AG04450 (cell line): Measurements from ENCODE around the gene ARHGAP42. TPM values are rescaled to one million over a fixed set of nuclear protein-coding genes. Genes with fewer than 3 reads are reported as not detected.
A peak's percentile ranks its signal among the peaks of the same experiment; 100 is the strongest.

Experiments used
- CTCF ChIA-PET: fragments of 300-600, 350-600 bp; formaldehyde crosslinking; extraction: SDS; loops from one replicate; lab custom pipeline; 2022; ENCODE audit warnings: antibody characterized with exemption, inconsistent platforms; lab: Charles Lee
- POLR2A ChIA-PET: fragments of 350-600 bp; formaldehyde crosslinking; extraction: SDS; loops from one replicate; lab custom pipeline; 2021; ENCODE audit warnings: antibody characterized with exemption, inconsistent platforms; lab: Yijun Ruan, JAX
- DNase-seq: peaks from one replicate; pipeline ENCODE4 v3.0.0-alpha.2; 2011; ENCODE audit warnings: low read depth, low spot score
- H3K27ac ChIP-seq: one replicate; pipeline ENCODE4 v1.5.1; 2012; ENCODE audit warnings: low read depth, low read length, control low read depth
- H3K27me3 ChIP-seq: one replicate; pipeline ENCODE4 v1.6.0; 2012; ENCODE audit warnings: low read length; ENCODE audit not compliant: control insufficient read depth, insufficient read depth
- H3K4me3 ChIP-seq: 2 replicates; pipeline ENCODE4 v1.5.1; 2011; ENCODE audit warnings: mild to moderate bottlenecking, low read depth, low read length, control low read depth
- H3K9me3 ChIP-seq: 2 replicates; pipeline ENCODE4 v1.5.1; 2012; ENCODE audit warnings: low read length; ENCODE audit not compliant: control insufficient read depth, insufficient read depth
- CTCF ChIP-seq: IDR thresholded peaks from 2 replicates; pipeline ENCODE4 v1.5.1; 2011; ENCODE audit warnings: low read depth, low read length, control low read depth, inconsistent platforms
- polyA plus RNA-seq: library from polyadenylated mRNA; depleted of rRNA; stranded (reverse); fragments of >200 nt; gene quantifications from 2 replicates; pipeline ENCODE4 v1.2.3, GENCODE V29; 2011

Gene ARHGAP42
- polyA plus RNA-seq, 1 experiment: 9.0 TPM

- no peak for DNase-seq
- ChIA-PET CTCF (interaction anchor here (0.6 to 1.1 kb wide), 2 partner anchors 29 to 140 kb away, joined by 3 to 5 read pairs; no protein-coding TSS in a partner anchor), POLR2A (no interaction called here)
- Histone ChIP-seq H3K27me3 (no peaks in the 10 kb centered on the region), H3K4me3 (no peak overlapping the region), H3K9me3 (no peaks in the 10 kb centered on the region), H3K27ac (no peak overlapping the region)
- no peak for TF ChIP-seq CTCF
These were observed 29.8 kb downstream of the ARHGAP42 start for GRCh38 chr11:100716838-100717237.

- H3K27ac ChIP-seq: peak overlapping the region; percentile 35
- no peak for TF ChIP-seq CTCF
- no peaks in the 10 kb centered on the region for H3K27me3 ChIP-seq
- no peak overlapping the region for H3K4me3 ChIP-seq
- POLR2A ChIA-PET: interaction anchor here (1.3 kb wide), 1 partner anchor 24 kb away, joined by 3 read pairs; no protein-coding TSS in a partner anchor
- DNase-seq: no peak
- CTCF ChIA-PET: interaction anchor here (2.6 kb wide), 1 partner anchor 31 kb away, joined by 14 read pairs; no protein-coding TSS in a partner anchor
- H3K9me3 ChIP-seq: no peaks in the 10 kb centered on the region
These were observed 32.3 kb downstream of the ARHGAP42 start for GRCh38 chr11:100719362-100719761.

GRCh38 chr11:100719809-100720221 lies 32.7 kb downstream of the ARHGAP42 start:
- no peak for DNase-seq
- H3K4me3 ChIP-seq: no peak overlapping the region
- CTCF ChIA-PET: interaction anchor here (2.6 kb wide), 1 partner anchor 31 kb away, joined by 14 read pairs; no protein-coding TSS in a partner anchor
- no peaks in the 10 kb centered on the region for H3K27me3 ChIP-seq
- H3K27ac ChIP-seq: peak overlapping the region; percentile 35
- POLR2A ChIA-PET: interaction anchor here (1.3 kb wide), 1 partner anchor 25 kb away, joined by 3 read pairs; no protein-coding TSS in a partner anchor
- no peak for TF ChIP-seq CTCF
- no peaks in the 10 kb centered on the region for H3K9me3 ChIP-seq

- CTCF ChIA-PET: interaction anchor here (0.8 to 0.9 kb wide), 2 partner anchors 10 to 45 kb away, joined by 3 read pairs; no protein-coding TSS in a partner anchor
- H3K27ac ChIP-seq: no peak overlapping the region
- TF ChIP-seq CTCF: no peak
- no peak for DNase-seq
- POLR2A ChIA-PET: no interaction called here
- H3K9me3 ChIP-seq: no peaks in the 10 kb centered on the region
- H3K4me3 ChIP-seq: no peak overlapping the region
- H3K27me3 ChIP-seq: no peaks in the 10 kb centered on the region
These were observed 39.6 kb downstream of the ARHGAP42 start for GRCh38 chr11:100726680-100727079.

GRCh38 chr11:100727410-100727809 lies 40.3 kb downstream of the ARHGAP42 start:
- no peak overlapping the region for H3K27ac ChIP-seq
- ChIA-PET POLR2A (no interaction called here), CTCF (no interaction called here)
- DNase-seq: no peak
- no peaks in the 10 kb centered on the region for H3K27me3 ChIP-seq
- no peak overlapping the region for H3K4me3 ChIP-seq
- TF ChIP-seq CTCF: no peak
- no peaks in the 10 kb centered on the region for H3K9me3 ChIP-seq
